Hepatocyte (in vitro differentiated cells): ENCODE data around the gene MYL4. TPM values are rescaled to one million over a fixed set of nuclear protein-coding genes. Genes with fewer than 3 reads are reported as not detected.
"Not testable (repeated sequence)": the region's sequence is repeated elsewhere in the genome, so short reads cannot be mapped to it uniquely, and the experiment has no call there.

Experiments
- DNase-seq: peaks from one replicate; pipeline ENCODE4 v3.0.0-alpha.2; 2016; ENCODE audit warnings: low spot score
- H2AFZ ChIP-seq: fragments of 200-600 bp; sonication (generic); 2 replicates; pipeline ENCODE4 v1.6.0; 2016; ENCODE audit warnings: antibody characterized with exemption, mild to moderate bottlenecking
- H3K27ac ChIP-seq: fragments of 200-600 bp; sonication (generic); 2 replicates; pipeline ENCODE4 v1.5.1; 2016; ENCODE audit warnings: mild to moderate bottlenecking
- H3K27me3 ChIP-seq: fragments of 200-600 bp; sonication (generic); 2 replicates; pipeline ENCODE4 v1.6.1; 2016
- H3K36me3 ChIP-seq: fragments of 200-600 bp; sonication (generic); replicated peaks from 2 replicates; pipeline ENCODE4 v1.5.1; 2016; ENCODE audit warnings: low read depth; ENCODE audit not compliant: insufficient read depth
- H3K4me1 ChIP-seq: fragments of 200-600 bp; sonication (generic); 2 replicates; pipeline ENCODE4 v1.5.1; 2016; ENCODE audit warnings: mild to moderate bottlenecking, moderate library complexity; ENCODE audit not compliant: insufficient read depth
- H3K4me2 ChIP-seq: fragments of 200-600 bp; sonication (generic); 2 replicates; pipeline ENCODE4 v1.6.0; 2016
- H3K4me3 ChIP-seq: fragments of 200-600 bp; sonication (generic); 2 replicates; pipeline ENCODE4 v1.5.1; 2016; ENCODE audit warnings: mild to moderate bottlenecking
- H3K79me2 ChIP-seq: fragments of 200-600 bp; sonication (generic); 2 replicates; pipeline ENCODE4 v1.6.0; 2017; ENCODE audit warnings: mild to moderate bottlenecking
- H3K9me2 ChIP-seq: fragments of 200-600 bp; sonication (generic); replicated peaks from 2 replicates; pipeline ENCODE4 v1.6.0; 2017; ENCODE audit warnings: mild to moderate bottlenecking; ENCODE audit not compliant: insufficient read depth
- H3K9me3 ChIP-seq: fragments of 200-600 bp; sonication (generic); 2 replicates; pipeline ENCODE4 v1.5.1; 2016; ENCODE audit warnings: low read depth, mild to moderate bottlenecking
- H4K20me1 ChIP-seq: fragments of 200-600 bp; sonication (generic); 2 replicates; pipeline ENCODE4 v1.6.0; 2016; ENCODE audit warnings: mild to moderate bottlenecking; ENCODE audit not compliant: insufficient read depth, poor library complexity, severe bottlenecking
- CTCF ChIP-seq: fragments of 200-600 bp; sonication (generic); IDR thresholded peaks from 2 replicates; pipeline ENCODE4 v1.5.1; 2016; ENCODE audit warnings: antibody characterized with exemption, mild to moderate bottlenecking; ENCODE audit not compliant: poor library complexity
- EZH2 ChIP-seq: fragments of 200-600 bp; sonication (generic); IDR thresholded peaks from 2 replicates; pipeline ENCODE4 v1.6.1; 2016; ENCODE audit warnings: antibody characterized with exemption, mild to moderate bottlenecking, borderline replicate concordance
- EZH2phosphoT487 ChIP-seq: fragments of 200-600 bp; sonication (generic); IDR thresholded peaks from one replicate; pipeline ENCODE4 v1.6.1; 2018; ENCODE audit warnings: antibody characterized with exemption, mild to moderate bottlenecking, low read depth, moderate library complexity; ENCODE audit not compliant: unreplicated experiment, severe bottlenecking
- WGBS: methylation state at CpG from one replicate; pipeline ENCODE4 v1.1.6; 2016; ENCODE audit warnings: low lambda C conversion rate; ENCODE audit errors: missing lambda C conversion rate; 5-methylcytosine and 5-hydroxymethylcytosine counted together
- polyA plus RNA-seq: library from polyadenylated mRNA; unstranded; fragments of >200 nt; fragmentation: Nextera tagmentation; extraction: Ambion mirVana; gene quantifications from 2 replicates; pipeline ENCODE4 v1.2.1, GENCODE V29; 2016
- total RNA-seq: library from RNA; depleted of rRNA; stranded (reverse); fragments of >200 nt; gene quantifications from 2 replicates; pipeline ENCODE4 v1.2.3, GENCODE V29; 2014

Gene MYL4
- total and polyA plus RNA-seq, 2 experiments from 2014 or later, result 10.2 to 28.6 TPM

GRCh38 chr17:47165137-47165536, 44.0 kb upstream of the MYL4 start:
- WGBS, result 94% methylated on average over 2 of the region's 2 CpGs
- no peaks in the 10 kb centered on the region for H3K9me2 ChIP-seq
- TF ChIP-seq CTCF (no peak), EZH2 (no peak), EZH2phosphoT487 (no peak)
- DNase-seq, result no peak
- peaks cover 32% of the 10 kb centered on the region for H3K79me2 ChIP-seq
- H4K20me1 ChIP-seq, result no peaks in the 10 kb centered on the region
- H3K9me3 ChIP-seq, result no peaks in the 10 kb centered on the region
- H3K4me1 ChIP-seq, result no peaks in the 10 kb centered on the region
- H3K36me3 ChIP-seq, result no peaks in the 10 kb centered on the region
- no peak overlapping the region for H3K4me3 ChIP-seq
- no peaks in the 10 kb centered on the region for H3K27me3 ChIP-seq
- H2AFZ ChIP-seq, result no peak overlapping the region
- H3K27ac ChIP-seq, result no peak overlapping the region
- no peak overlapping the region for H3K4me2 ChIP-seq

DNA sequence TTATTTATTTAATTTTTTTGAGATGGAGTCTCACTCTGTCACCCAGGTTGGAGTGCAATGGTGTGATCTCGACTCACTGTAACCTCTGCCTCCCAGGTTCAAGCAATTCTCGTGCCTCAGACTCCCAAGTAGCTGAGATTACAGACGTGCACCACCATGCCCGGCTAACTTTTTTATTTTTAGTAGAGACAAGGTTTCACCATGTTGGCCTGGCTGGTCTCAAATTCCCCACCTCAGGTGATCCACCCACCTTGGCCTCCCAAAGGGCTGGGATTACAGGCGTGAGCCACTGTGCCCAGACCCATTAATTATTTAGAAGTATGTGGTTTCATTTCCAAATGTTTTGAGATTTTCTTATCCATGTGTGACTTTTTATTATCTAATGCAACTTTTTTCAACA, 42.3 kb upstream of the MYL4 start:
- Histone ChIP-seq H3K79me2 (peaks cover 50% of the 10 kb centered on the region), H4K20me1 (peaks cover 16% of the 10 kb centered on the region)
- H3K4me1 ChIP-seq, H3K9me3 ChIP-seq, H3K4me2 ChIP-seq, H2AFZ ChIP-seq, DNase-seq, H3K9me2 ChIP-seq, H3K27ac ChIP-seq, H3K36me3 ChIP-seq, H3K4me3 ChIP-seq, H3K27me3 ChIP-seq: not testable (repeated sequence)
- WGBS, result 98% methylated on average over 5 of the region's 5 CpGs

DNA sequence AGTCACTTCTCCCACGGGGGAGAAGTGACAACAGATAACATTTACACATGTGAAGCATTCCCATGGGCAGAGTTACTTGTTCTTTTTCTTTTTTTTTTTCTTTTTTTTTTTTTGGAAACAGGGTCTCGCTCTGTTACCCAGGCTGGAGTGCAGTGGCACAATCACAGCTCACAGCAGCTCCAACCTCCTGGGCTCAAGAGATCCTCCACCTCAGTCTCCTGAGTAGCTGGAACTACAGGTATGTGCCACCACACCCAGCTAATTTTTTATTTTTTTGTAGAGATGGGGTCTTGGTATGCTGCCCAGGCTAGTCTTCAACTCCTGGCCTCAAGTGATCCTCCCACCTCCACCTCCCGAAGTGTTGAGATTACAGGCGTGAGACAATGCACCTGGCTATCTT, 40.3 kb upstream of the MYL4 start:
- H3K9me3 ChIP-seq, H3K4me2 ChIP-seq, H3K9me2 ChIP-seq, H3K36me3 ChIP-seq, DNase-seq, H3K27me3 ChIP-seq, H2AFZ ChIP-seq, H3K4me3 ChIP-seq, H3K4me1 ChIP-seq, H3K27ac ChIP-seq: not testable (repeated sequence)
- peaks cover 66% of the 10 kb centered on the region for H3K79me2 ChIP-seq
- WGBS, result 87% methylated on average over 4 of the region's 4 CpGs
- peaks cover 25% of the 10 kb centered on the region for H4K20me1 ChIP-seq

- Histone ChIP-seq H3K36me3 (no peaks in the 10 kb centered on the region), H3K9me2 (no peaks in the 10 kb centered on the region), H3K79me2 (peaks cover 72% of the 10 kb centered on the region), H3K4me2 (no peak overlapping the region), H3K9me3 (no peaks in the 10 kb centered on the region), H3K4me3 (no peak overlapping the region), H3K27ac (no peak overlapping the region), H3K4me1 (no peaks in the 10 kb centered on the region), H2AFZ (no peak overlapping the region), H3K27me3 (no peaks in the 10 kb centered on the region), H4K20me1 (peaks cover 25% of the 10 kb centered on the region)
- 97% methylated on average over 4 of the region's 4 CpGs for WGBS
- DNase-seq, result no peak
- TF ChIP-seq CTCF, result no peak
- no peak for TF ChIP-seq EZH2
- TF ChIP-seq EZH2phosphoT487, result no peak
Observed at GRCh38 chr17:47170710-47171109, 38.4 kb upstream of the MYL4 start.
